Nephron (organoid): ENCODE data around the gene SNRPN.
"Not testable (repeated sequence)": the region's sequence is repeated elsewhere in the genome, so short reads cannot be mapped to it uniquely, and the experiment has no call there.

Experiments used
- H3K27ac Mint-ChIP-seq, 3 experiments: 2 replicates each; pipeline ENCODE4 v1.8.0; 2020; ENCODE audit warnings: mixed read lengths in 3 of 3, mild to moderate bottlenecking in 2 of 3, moderate library complexity in 1 of 3
- H3K27me3 Mint-ChIP-seq: 2 replicates; pipeline ENCODE4 v1.8.0; 2021; ENCODE audit warnings: low read depth, mild to moderate bottlenecking, moderate library complexity, mixed read lengths
- H3K36me3 Mint-ChIP-seq: 2 replicates; pipeline ENCODE4 v1.8.0; 2020; ENCODE audit warnings: low read depth, mixed read lengths
- H3K4me1 Mint-ChIP-seq: 2 replicates; pipeline ENCODE4 v1.8.0; 2020; ENCODE audit warnings: mixed read lengths
- H3K4me3 Mint-ChIP-seq, 3 experiments: 2 replicates each; pipeline ENCODE4 v1.8.0; 2020; ENCODE audit warnings: mild to moderate bottlenecking in 3 of 3, mixed read lengths in 3 of 3, moderate library complexity in 2 of 3
- H3K9me3 Mint-ChIP-seq: 2 replicates; pipeline ENCODE4 v1.8.0; 2020; ENCODE audit warnings: mixed read lengths
- TF ChIP-seq, protein P1 (sequence below), 3 experiments: fragments of 200-600 bp; sonication (generic); IDR thresholded peaks; one replicate each; pipeline ENCODE4 v1.5.0; 2021; ENCODE audit warnings: antibody characterized with exemption in 3 of 3; ENCODE audit not compliant: unreplicated experiment in 3 of 3

The SNRPN gene

DNA sequence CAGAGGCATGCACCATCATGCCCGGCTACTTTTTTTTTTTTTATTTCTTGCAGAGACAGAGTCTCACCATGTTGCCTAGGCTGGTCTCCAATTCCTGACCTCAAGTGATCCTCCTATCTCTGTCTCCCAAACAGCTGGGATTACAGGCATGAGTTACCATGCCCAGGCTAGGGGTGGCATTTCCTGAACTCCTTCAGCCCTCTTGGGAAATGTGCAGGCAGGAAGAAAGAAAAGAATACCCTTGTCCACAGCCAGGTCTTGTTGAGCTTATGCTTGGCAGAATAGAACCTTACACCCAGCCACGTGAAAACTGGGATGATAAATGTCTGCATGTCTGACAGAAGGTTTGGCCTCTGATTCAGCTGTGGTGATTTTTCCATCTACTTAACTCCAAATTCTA lies 30.2 kb upstream of the SNRPN start:
- H3K4me1 Mint-ChIP-seq = no peaks in the 10 kb centered on the region
- no peaks in the 10 kb centered on the region for H3K27me3 Mint-ChIP-seq
- no peaks in the 10 kb centered on the region for H3K36me3 Mint-ChIP-seq
- TF ChIP-seq, protein P1, sequence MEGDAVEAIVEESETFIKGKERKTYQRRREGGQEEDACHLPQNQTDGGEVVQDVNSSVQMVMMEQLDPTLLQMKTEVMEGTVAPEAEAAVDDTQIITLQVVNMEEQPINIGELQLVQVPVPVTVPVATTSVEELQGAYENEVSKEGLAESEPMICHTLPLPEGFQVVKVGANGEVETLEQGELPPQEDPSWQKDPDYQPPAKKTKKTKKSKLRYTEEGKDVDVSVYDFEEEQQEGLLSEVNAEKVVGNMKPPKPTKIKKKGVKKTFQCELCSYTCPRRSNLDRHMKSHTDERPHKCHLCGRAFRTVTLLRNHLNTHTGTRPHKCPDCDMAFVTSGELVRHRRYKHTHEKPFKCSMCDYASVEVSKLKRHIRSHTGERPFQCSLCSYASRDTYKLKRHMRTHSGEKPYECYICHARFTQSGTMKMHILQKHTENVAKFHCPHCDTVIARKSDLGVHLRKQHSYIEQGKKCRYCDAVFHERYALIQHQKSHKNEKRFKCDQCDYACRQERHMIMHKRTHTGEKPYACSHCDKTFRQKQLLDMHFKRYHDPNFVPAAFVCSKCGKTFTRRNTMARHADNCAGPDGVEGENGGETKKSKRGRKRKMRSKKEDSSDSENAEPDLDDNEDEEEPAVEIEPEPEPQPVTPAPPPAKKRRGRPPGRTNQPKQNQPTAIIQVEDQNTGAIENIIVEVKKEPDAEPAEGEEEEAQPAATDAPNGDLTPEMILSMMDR (IDR thresholded peaks at IDR 0.05; ENCODE audit: unreplicated experiment in 3 of 3) = no peak
- H3K27ac Mint-ChIP-seq = no peak overlapping the region
- H3K9me3 Mint-ChIP-seq = peaks cover 7% of the 10 kb centered on the region
- no peak overlapping the region for H3K4me3 Mint-ChIP-seq

DNA sequence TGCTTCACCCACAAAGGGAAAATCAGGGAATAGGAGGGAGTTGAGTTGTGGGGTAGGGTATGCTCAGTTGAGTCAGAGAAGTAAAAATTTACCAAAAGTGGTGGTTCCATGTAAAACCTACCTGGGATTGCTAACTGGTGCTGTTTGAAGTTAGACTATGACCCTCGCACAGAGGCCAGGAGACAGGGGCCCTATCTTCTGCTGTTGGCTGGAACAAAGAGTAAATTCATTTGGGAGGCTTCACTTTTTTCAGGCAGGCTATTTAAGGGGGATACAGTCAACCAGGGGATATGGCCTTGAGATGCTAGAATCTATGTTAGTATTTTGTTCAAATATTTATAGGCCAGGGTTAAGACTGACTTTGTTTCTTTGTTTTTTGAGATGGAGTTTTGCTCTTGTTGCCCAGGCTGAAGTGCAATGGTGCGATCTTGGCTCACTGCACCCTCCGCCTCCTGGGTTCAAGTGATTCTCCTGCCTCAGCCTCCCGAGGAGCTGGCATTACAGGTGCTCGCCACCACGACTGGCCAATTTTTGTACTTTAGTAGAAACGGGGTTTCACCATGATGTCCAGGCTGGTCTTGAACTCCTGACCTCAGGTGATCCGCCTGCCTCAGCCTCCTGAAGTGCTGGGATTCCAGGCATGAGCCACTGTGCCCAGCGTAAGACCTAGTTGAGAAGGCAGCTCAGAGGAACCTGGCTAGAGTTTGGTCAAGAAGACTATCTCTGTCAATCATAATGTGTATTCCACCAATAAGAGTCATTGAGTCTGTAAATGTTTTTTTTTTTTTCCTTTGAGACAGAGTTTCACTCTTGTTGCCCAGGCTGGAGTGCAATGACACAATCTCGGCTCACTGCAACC lies 22.7 kb upstream of the SNRPN start:
- H3K4me1 Mint-ChIP-seq, H3K4me3 Mint-ChIP-seq, H3K27me3 Mint-ChIP-seq, H3K36me3 Mint-ChIP-seq, H3K27ac Mint-ChIP-seq: not testable (repeated sequence)
- peaks cover 20% of the 10 kb centered on the region for H3K9me3 Mint-ChIP-seq

DNA sequence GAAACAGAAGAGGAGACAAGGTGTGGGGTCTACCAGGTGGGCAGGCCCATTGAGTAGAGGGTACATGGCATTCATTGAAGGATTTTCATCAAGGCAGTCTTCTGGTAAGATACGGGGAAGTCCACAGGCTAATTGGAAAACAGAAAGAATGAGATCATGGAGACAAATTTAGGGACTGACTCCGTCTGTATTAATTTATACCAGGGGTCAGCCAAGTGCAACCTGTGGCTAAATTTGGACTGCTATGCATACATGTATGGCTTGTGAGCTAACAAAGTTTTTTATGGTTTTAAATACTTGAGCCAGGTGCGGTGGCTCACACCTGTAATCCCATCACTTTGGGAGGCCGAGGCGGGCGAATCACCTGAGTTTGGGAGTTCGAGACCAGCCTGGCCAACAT lies 21.1 kb upstream of the SNRPN start:
- TF ChIP-seq, protein P1 (IDR thresholded peaks at IDR 0.05; ENCODE audit: unreplicated experiment in 3 of 3) = no peak
- Mint-ChIP-seq H3K36me3 (no peaks in the 10 kb centered on the region), H3K27me3 (no peaks in the 10 kb centered on the region), H3K4me1 (no peaks in the 10 kb centered on the region), H3K4me3 (no peak overlapping the region), H3K9me3 (peaks cover 23% of the 10 kb centered on the region), H3K27ac (no peak overlapping the region)

GRCh38 chr15:24938224-24938623 lies 16.6 kb upstream of the SNRPN start:
- H3K27ac Mint-ChIP-seq, H3K36me3 Mint-ChIP-seq, H3K4me3 Mint-ChIP-seq, H3K27me3 Mint-ChIP-seq: not testable (repeated sequence)
- Mint-ChIP-seq H3K4me1 (peaks cover 14% of the 10 kb centered on the region), H3K9me3 (peaks cover 11% of the 10 kb centered on the region)

DNA sequence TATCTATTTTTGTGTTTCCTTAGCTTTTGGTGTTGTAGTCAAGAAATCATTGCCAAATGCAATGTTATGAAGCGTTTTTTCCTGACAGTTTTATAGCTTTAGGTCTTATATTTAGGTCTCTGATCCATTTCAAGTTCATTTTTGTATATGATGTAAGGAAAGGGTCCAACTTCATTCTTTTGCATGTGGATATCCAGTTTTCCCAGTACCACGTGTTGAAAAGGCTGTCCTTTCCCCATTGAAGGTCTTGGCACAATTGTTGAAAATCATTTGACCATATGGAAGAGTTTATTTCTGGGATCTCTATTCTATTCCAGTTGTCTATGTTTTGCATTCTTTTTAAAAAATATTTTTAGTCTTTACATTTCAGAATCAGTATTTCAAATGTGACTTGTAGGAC lies 14.6 kb upstream of the SNRPN start:
- Mint-ChIP-seq H3K36me3 (no peaks in the 10 kb centered on the region), H3K4me3 (no peak overlapping the region), H3K4me1 (peaks cover 22% of the 10 kb centered on the region), H3K27me3 (no peaks in the 10 kb centered on the region), H3K27ac (peak overlapping the region in 2 of 3 experiments; percentile 3 to 13), H3K9me3 (peaks cover 10% of the 10 kb centered on the region)
- TF ChIP-seq, protein P1 (IDR thresholded peaks at IDR 0.05; ENCODE audit: unreplicated experiment in 3 of 3) = no peak

- H3K9me3 Mint-ChIP-seq = peaks cover 4% of the 10 kb centered on the region
- peak overlapping the region in 1 of 3 experiments; percentile 26 for H3K4me3 Mint-ChIP-seq
- no peaks in the 10 kb centered on the region for H3K36me3 Mint-ChIP-seq
- peaks cover 28% of the 10 kb centered on the region for H3K4me1 Mint-ChIP-seq
- peak overlapping the region in 2 of 3 experiments; percentile 10 to 44 for H3K27ac Mint-ChIP-seq
- TF ChIP-seq, protein P1 (IDR thresholded peaks at IDR 0.05; ENCODE audit: unreplicated experiment in 3 of 3) = no peak
- no peaks in the 10 kb centered on the region for H3K27me3 Mint-ChIP-seq
Measured at GRCh38 chr15:24943361-24943760, 11.4 kb upstream of the SNRPN start.

DNA sequence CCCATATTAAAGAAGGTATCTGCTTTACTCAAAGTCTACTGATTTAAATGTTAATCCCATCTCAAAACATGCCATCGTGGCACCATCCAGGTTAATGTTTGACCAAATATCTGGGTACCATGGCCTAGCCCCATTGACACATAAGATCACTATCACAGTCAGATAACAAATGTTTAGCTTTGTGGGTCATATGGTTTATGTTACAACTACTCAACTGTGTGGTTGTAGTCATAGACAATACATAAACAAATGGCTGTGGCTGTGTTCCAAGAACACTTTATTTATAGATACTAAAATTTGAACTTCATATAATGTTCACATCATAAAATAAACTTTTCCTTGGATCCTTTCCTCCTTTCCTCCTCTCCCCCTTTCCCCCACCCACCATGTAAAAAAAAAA lies 9.8 kb upstream of the SNRPN start:
- peaks cover 28% of the 10 kb centered on the region for H3K4me1 Mint-ChIP-seq

More for the DNA sequence above, 9.8 kb upstream of the SNRPN start:
- peaks cover 4% of the 10 kb centered on the region for H3K9me3 Mint-ChIP-seq
- H3K4me3 Mint-ChIP-seq = no peak overlapping the region
- peak overlapping the region in 1 of 3 experiments; percentile 38 for H3K27ac Mint-ChIP-seq
- no peaks in the 10 kb centered on the region for H3K27me3 Mint-ChIP-seq
- H3K36me3 Mint-ChIP-seq = no peaks in the 10 kb centered on the region
- TF ChIP-seq, protein P1 (IDR thresholded peaks at IDR 0.05; ENCODE audit: unreplicated experiment in 3 of 3) = no peak
